HG03442 (cell line): Measurements from ENCODE around the gene TSPAN33.

Source experiments
- ATAC-seq: cut with Tn5 transposase; IDR thresholded peaks from one replicate; pipeline ENCODE4 v1.9.1; 2021; ENCODE audit warnings: mild to moderate bottlenecking, moderate library complexity; ENCODE audit not compliant: unreplicated experiment

Gene TSPAN33

GRCh38 chr7:129134356-129134987, 10.0 kb upstream of the TSPAN33 start:
- no peak for ATAC-seq

GRCh38 chr7:129136887-129137642, 7.4 kb upstream of the TSPAN33 start:
- no peak for ATAC-seq

- ATAC-seq: no peak
Observed at GRCh38 chr7:129143724-129144094, 798 bp upstream of the TSPAN33 start.

- peak; percentile 22 for ATAC-seq
Observed at GRCh38 chr7:129144834-129145668, 544 bp downstream of the TSPAN33 start.

GRCh38 chr7:129146237-129146979, 1.9 kb downstream of the TSPAN33 start:
- peak; percentile 55 for ATAC-seq

GRCh38 chr7:129147731-129148130, 3.2 kb downstream of the TSPAN33 start:
- no peak for ATAC-seq

- no peak for ATAC-seq
Observed at GRCh38 chr7:129149511-129149910, 5.0 kb downstream of the TSPAN33 start.

- ATAC-seq: no peak
Observed at GRCh38 chr7:129150199-129150996, 5.9 kb downstream of the TSPAN33 start.

GRCh38 chr7:129157651-129158050, 13.1 kb downstream of the TSPAN33 start:
- no peak for ATAC-seq

GRCh38 chr7:129159539-129159938, 15.0 kb downstream of the TSPAN33 start:
- ATAC-seq: no peak

- ATAC-seq: no peak
Observed at GRCh38 chr7:129160161-129160905, 15.8 kb downstream of the TSPAN33 start.

GRCh38 chr7:129161524-129162225, 17.2 kb downstream of the TSPAN33 start:
- no peak for ATAC-seq

- ATAC-seq: no peak
Observed at GRCh38 chr7:129162732-129163131, 18.2 kb downstream of the TSPAN33 start.

GRCh38 chr7:129163875-129164544, 19.5 kb downstream of the TSPAN33 start:
- no peak for ATAC-seq

GRCh38 chr7:129166745-129167144, 22.2 kb downstream of the TSPAN33 start:
- no peak for ATAC-seq

- no peak for ATAC-seq
Observed at GRCh38 chr7:129167817-129168216, 23.3 kb downstream of the TSPAN33 start.

- no peak for ATAC-seq
Observed at GRCh38 chr7:129168231-129169021, 23.9 kb downstream of the TSPAN33 start.
